ENCODE data around the gene STOML2. TPM values are rescaled to one million over a fixed set of nuclear protein-coding genes. Genes with fewer than 3 reads are reported as not detected.

Gene STOML2
- polyA plus RNA-seq, 10 donors: 64.0 to 76.8 (median 69.4) TPM

Other genes with a start within 250 kb of the STOML2 start
- gene PHF24, start 144.8 kb downstream of the STOML2 start, polyA plus RNA-seq (ENCODE audit: insufficient read length in 10 of 10): under 1 TPM; 0.11 to 0.56 (median 0.25) TPM
- 10 to 100 TPM; 20.0 to 74.0 (median 38.8) TPM for gene DNAJB5, start 113.4 kb downstream of the STOML2 start, polyA plus RNA-seq (ENCODE audit: insufficient read length in 10 of 10)
- 100 to 1,000 TPM; 158 to 204 (median 172) TPM for gene VCP, start 30.5 kb downstream of the STOML2 start, polyA plus RNA-seq (ENCODE audit: insufficient read length in 10 of 10)
- 10 to 100 TPM; 19.4 to 38.0 (median 25.9) TPM for gene FANCG, start 23.2 kb downstream of the STOML2 start, polyA plus RNA-seq (ENCODE audit: insufficient read length in 10 of 10)
- gene PIGO, start 6.5 kb downstream of the STOML2 start, polyA plus RNA-seq (ENCODE audit: insufficient read length in 10 of 10): 10 to 100 TPM; 10.7 to 14.2 (median 12.3) TPM
- 10 to 100 TPM in 9 of 10 donors, 1 to 10 TPM in 1; 9.4 to 13.0 (median 11.4) TPM for gene ATOSB, start 12.7 kb upstream of the STOML2 start, polyA plus RNA-seq (ENCODE audit: insufficient read length in 10 of 10)
- gene UNC13B, start 58.9 kb upstream of the STOML2 start, polyA plus RNA-seq (ENCODE audit: insufficient read length in 10 of 10): 10 to 100 TPM; 13.0 to 27.3 (median 17.7) TPM

All from muscle of back (tissue), 10 donors.